Measurements from ENCODE around the gene CENPA.

The CENPA gene

GRCh38 chr2:26816893-26817292 is 31.0 kb downstream of the CENPA start:
- Histone ChIP-seq H3K27ac (ENCODE audit: low read length) (no peak overlapping the region), H2AFZ (ENCODE audit: low read depth, low read length) (no peak overlapping the region), H3K4me2 (ENCODE audit: low read length) (no peak overlapping the region), H3K9ac (ENCODE audit: low read length) (no peak overlapping the region), H3K4me1 (ENCODE audit: low read length) (no peaks in the 10 kb centered on the region), H3K79me2 (ENCODE audit: low read length) (no peaks in the 10 kb centered on the region), H3K27me3 (ENCODE audit: low read depth, low read length) (0 out of 2 replicates have a peak, but pooled peaks cover 13% of the 10 kb centered on the region), H3K4me3 (ENCODE audit: low read length) (no peak overlapping the region), H3K36me3 (replicated peaks; ENCODE audit: low read depth, low read length) (no peaks in the 10 kb centered on the region), H4K20me1 (ENCODE audit: insufficient read depth, low read length) (no peaks in the 10 kb centered on the region), H3K9me3 (ENCODE audit: insufficient read depth, low read length) (no peaks in the 10 kb centered on the region)
- TF ChIP-seq EZH2phosphoT487 (IDR thresholded peaks at IDR 0.05; ENCODE audit: low read depth) (no peak), CTCF (IDR thresholded peaks at IDR 0.05; ENCODE audit: low read depth, low read length) (no peak)

- H3K4me2 ChIP-seq (ENCODE audit: low read length): no peak overlapping the region
- H3K79me2 ChIP-seq (ENCODE audit: low read length): no peaks in the 10 kb centered on the region
- no peaks in the 10 kb centered on the region for H3K9me3 ChIP-seq (ENCODE audit: insufficient read depth, low read length)
- no peaks in the 10 kb centered on the region for H3K36me3 ChIP-seq (replicated peaks; ENCODE audit: low read depth, low read length)
- no peak overlapping the region for H2AFZ ChIP-seq (ENCODE audit: low read depth, low read length)
- TF ChIP-seq CTCF (IDR thresholded peaks at IDR 0.05; ENCODE audit: low read depth, low read length) (no peak), EZH2phosphoT487 (IDR thresholded peaks at IDR 0.05; ENCODE audit: low read depth) (no peak)
- H4K20me1 ChIP-seq (ENCODE audit: insufficient read depth, low read length): no peaks in the 10 kb centered on the region
- H3K4me1 ChIP-seq (ENCODE audit: low read length): no peaks in the 10 kb centered on the region
- H3K4me3 ChIP-seq (ENCODE audit: low read length): no peak overlapping the region
- no peak overlapping the region for H3K27ac ChIP-seq (ENCODE audit: low read length)
- 0 out of 2 replicates have a peak, but pooled peaks cover 13% of the 10 kb centered on the region for H3K27me3 ChIP-seq (ENCODE audit: low read depth, low read length)
- H3K9ac ChIP-seq (ENCODE audit: low read length): no peak overlapping the region
Measured at GRCh38 chr2:26818255-26818654, 32.4 kb downstream of the CENPA start.

GRCh38 chr2:26818972-26819371 is 33.1 kb downstream of the CENPA start:
- Histone ChIP-seq H3K79me2 (ENCODE audit: low read length) (no peaks in the 10 kb centered on the region), H3K9ac (ENCODE audit: low read length) (no peak overlapping the region), H3K4me1 (ENCODE audit: low read length) (no peaks in the 10 kb centered on the region), H4K20me1 (ENCODE audit: insufficient read depth, low read length) (no peaks in the 10 kb centered on the region), H3K4me2 (ENCODE audit: low read length) (no peak overlapping the region), H2AFZ (ENCODE audit: low read depth, low read length) (no peak overlapping the region), H3K36me3 (replicated peaks; ENCODE audit: low read depth, low read length) (no peaks in the 10 kb centered on the region), H3K9me3 (ENCODE audit: insufficient read depth, low read length) (no peaks in the 10 kb centered on the region), H3K27ac (ENCODE audit: low read length) (no peak overlapping the region), H3K27me3 (ENCODE audit: low read depth, low read length) (0 out of 2 replicates have a peak, but pooled peaks cover 13% of the 10 kb centered on the region), H3K4me3 (ENCODE audit: low read length) (no peak overlapping the region)
- no peak for TF ChIP-seq EZH2phosphoT487 (IDR thresholded peaks at IDR 0.05; ENCODE audit: low read depth)
- no peak for TF ChIP-seq CTCF (IDR thresholded peaks at IDR 0.05; ENCODE audit: low read depth, low read length)

- no peaks in the 10 kb centered on the region for H3K4me1 ChIP-seq (ENCODE audit: low read length)
- H2AFZ ChIP-seq (ENCODE audit: low read depth, low read length): no peak overlapping the region
- no peak overlapping the region for H3K9ac ChIP-seq (ENCODE audit: low read length)
- TF ChIP-seq CTCF (IDR thresholded peaks at IDR 0.05; ENCODE audit: low read depth, low read length): no peak
- no peak for TF ChIP-seq EZH2phosphoT487 (IDR thresholded peaks at IDR 0.05; ENCODE audit: low read depth)
- H3K4me3 ChIP-seq (ENCODE audit: low read length): no peak overlapping the region
- H3K27ac ChIP-seq (ENCODE audit: low read length): no peak overlapping the region
- H3K36me3 ChIP-seq (replicated peaks; ENCODE audit: low read depth, low read length): no peaks in the 10 kb centered on the region
- no peaks in the 10 kb centered on the region for H3K9me3 ChIP-seq (ENCODE audit: insufficient read depth, low read length)
- H3K79me2 ChIP-seq (ENCODE audit: low read length): no peaks in the 10 kb centered on the region
- H4K20me1 ChIP-seq (ENCODE audit: insufficient read depth, low read length): no peaks in the 10 kb centered on the region
- H3K27me3 ChIP-seq (ENCODE audit: low read depth, low read length): peaks cover 17% of the 10 kb centered on the region; the same call in 1 of the 2 replicates
- no peak overlapping the region for H3K4me2 ChIP-seq (ENCODE audit: low read length)
Measured at GRCh38 chr2:26820932-26821331, 35.1 kb downstream of the CENPA start.

All from OCI-LY3 (cell line).